K562 (cell line): ENCODE results near the gene DGCR8. TPM values are rescaled to one million over a fixed set of nuclear protein-coding genes. Genes with fewer than 3 reads are reported as not detected.

Experiments
- ARHGAP35 ChIP-seq: fragments of 450-650 bp; IDR thresholded peaks from 2 replicates; pipeline ENCODE4 v1.6.1; 2018; ENCODE audit not compliant: partially characterized antibody
- CBX1 ChIP-seq: sonication (generic); IDR thresholded peaks from 2 replicates; pipeline ENCODE4 v1.6.1; 2016; ENCODE audit warnings: antibody characterized with exemption, low read depth, mild to moderate bottlenecking
- GTF2A2 ChIP-seq: IDR thresholded peaks from 2 replicates; pipeline ENCODE4 v1.6.1; 2016; ENCODE audit warnings: mild to moderate bottlenecking, missing genetic modification characterization, missing compliant biosample characterization
- IRF2 ChIP-seq: sonication (generic); formaldehyde crosslinking; IDR thresholded peaks from 2 replicates; pipeline ENCODE4 v1.8.1; 2022; ENCODE audit warnings: mild to moderate bottlenecking, missing genetic modification reagents
- MAFF ChIP-seq: IDR thresholded peaks from 2 replicates; pipeline ENCODE4 v1.6.1; 2012; ENCODE audit warnings: low read length, improper control_type of control experiment
- MECOM ChIP-seq: fragments of 250-450 bp; sonication (Bioruptor Pico); IDR thresholded peaks from 2 replicates; pipeline ENCODE4 v1.8.0; 2022; ENCODE audit warnings: inconsistent platforms
- NFIC ChIP-seq: fragments of 450-650 bp; IDR thresholded peaks from 2 replicates; pipeline ENCODE4 v1.6.1; 2017; ENCODE audit warnings: mild to moderate bottlenecking, inconsistent platforms
- PHTF2 ChIP-seq: fragments of 250-450 bp; sonication (Bioruptor Pico); IDR thresholded peaks from 2 replicates; pipeline ENCODE4 v1.5.0; 2021; ENCODE audit warnings: mild to moderate bottlenecking
- SRSF1 ChIP-seq: fragments of 200-400 bp; formaldehyde crosslinking; IDR thresholded peaks from 2 replicates; pipeline ENCODE4 v1.6.1; 2017; ENCODE audit warnings: mild to moderate bottlenecking, low read depth, low read length, moderate library complexity
- TAF9B ChIP-seq: fragments of 450-650 bp; IDR thresholded peaks from 2 replicates; pipeline ENCODE4 v1.6.1; 2018; ENCODE audit warnings: mild to moderate bottlenecking; ENCODE audit not compliant: partially characterized antibody
- TAL1 ChIP-seq: fragments of 450-650 bp; IDR thresholded peaks from 2 replicates; pipeline ENCODE4 v1.6.1; 2016; ENCODE audit warnings: mild to moderate bottlenecking
- TEAD2 ChIP-seq: fragments of 450-650 bp; IDR thresholded peaks from 2 replicates; pipeline ENCODE4 v1.6.1; 2016; ENCODE audit warnings: missing genetic modification characterization, control low read depth, missing compliant biosample characterization
- ZNF133 ChIP-seq: fragments of 250-450 bp; sonication (Bioruptor Pico); IDR thresholded peaks from 2 replicates; pipeline ENCODE4 v1.4.0; 2020; ENCODE audit warnings: mild to moderate bottlenecking
- ZNF239 ChIP-seq: fragments of 250-450 bp; sonication (Bioruptor Pico); IDR thresholded peaks from 2 replicates; pipeline ENCODE4 v1.4.0; 2020; ENCODE audit warnings: mild to moderate bottlenecking
- ZNF253 ChIP-seq: fragments of 250-450 bp; sonication (Bioruptor Pico); conservative IDR thresholded peaks from 2 replicates; pipeline ENCODE4 v1.6.1; 2021; ENCODE audit warnings: mild to moderate bottlenecking
- ZNF57 ChIP-seq: fragments of 450-650 bp; formaldehyde crosslinking; IDR thresholded peaks from 2 replicates; pipeline ENCODE4 v1.4.0; 2020; ENCODE audit warnings: mild to moderate bottlenecking, moderate library complexity
- polyA plus RNA-seq, 8 experiments: library from polyadenylated mRNA; depleted of rRNA in 4 of 8; stranded (reverse) in 5 of 8; unstranded in 3 of 8; fragments of >200 nt; fragmentation: Nextera tagmentation in 2 of 8; fragmentation: Illumina TruSeq in 1 of 8; extraction: Ambion mirVana in 2 of 8; extraction: Trizol in 1 of 8; gene quantifications; 2 replicates each; pipeline versions ENCODE4 v1.2.1 to v1.2.3, GENCODE V29; 2011 to 2014; ENCODE audit warnings: inconsistent platforms in 1 of 8, missing spikeins in 1 of 8
- total RNA-seq, 7 experiments: library from RNA; depleted of rRNA in 6 of 7; stranded (reverse); fragments of >200 nt in 6 of 7; fragmentation: Illumina TruSeq in 2 of 7; extraction: Trizol in 2 of 7; gene quantifications; 2 replicates each; pipeline versions ENCODE4 v1.2.1 to v1.2.3, GENCODE V29; 2011 to 2021; ENCODE audit warnings: low replicate concordance in 1 of 7
- TF ChIP-seq, protein P1 (sequence below): fragments of 450-650 bp; IDR thresholded peaks from 2 replicates; pipeline ENCODE4 v1.6.1; 2014; ENCODE audit warnings: low read depth, mild to moderate bottlenecking, moderate library complexity, borderline replicate concordance
- TF ChIP-seq, protein P2 (sequence below): sonication (generic); formaldehyde crosslinking; IDR thresholded peaks from 2 replicates; pipeline ENCODE4 v1.8.0; 2022; ENCODE audit warnings: mild to moderate bottlenecking, low read depth, missing genetic modification reagents
- TF ChIP-seq, protein P3 (sequence below): fragments of 250-450 bp; sonication (Bioruptor Pico); IDR thresholded peaks from 2 replicates; pipeline ENCODE4 v1.4.0; 2020; ENCODE audit warnings: mild to moderate bottlenecking, moderate library complexity, borderline replicate concordance
- TF ChIP-seq, protein P4 (sequence below): fragments of 250-450 bp; sonication (Bioruptor Pico); IDR thresholded peaks from 2 replicates; pipeline ENCODE4 v1.9.0; 2021; ENCODE audit warnings: mild to moderate bottlenecking, inconsistent platforms

The DGCR8 gene
- total and polyA plus RNA-seq, 9 of the 15 experiments (the other 6 are each of a cell fraction or from before 2014, with no cell fraction given), result 5.9 to 144 (median 80.1) TPM

DNA sequence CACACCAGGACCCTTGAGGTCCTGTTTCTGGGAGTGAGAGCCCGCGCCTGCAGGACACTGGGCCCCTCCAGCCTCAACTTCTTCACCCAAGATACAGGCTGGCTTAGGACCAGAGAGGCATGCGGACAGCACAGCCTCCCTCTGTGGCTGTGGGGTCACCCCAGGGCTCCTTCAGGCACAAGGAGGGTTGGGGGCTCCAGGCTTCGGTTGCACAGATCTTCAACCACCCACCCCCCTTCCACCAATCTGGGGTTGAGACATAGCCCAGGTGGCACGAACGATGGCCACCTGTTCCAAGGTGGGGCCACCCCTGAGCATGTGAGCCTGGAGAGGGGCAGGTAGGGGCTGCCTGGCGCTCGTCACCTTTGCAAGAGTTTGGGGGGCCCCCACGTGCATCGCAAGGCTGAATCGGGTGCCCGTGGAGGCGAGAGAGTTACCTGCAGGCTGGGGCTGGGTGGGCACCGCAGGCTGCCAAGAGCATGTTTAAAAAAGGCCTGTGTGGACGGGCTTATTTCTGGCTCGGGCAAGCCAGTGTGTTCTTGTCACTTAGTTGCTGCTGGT, 52.7 kb downstream of the DGCR8 start (continued):
- TF ChIP-seq ZNF253 (CRISPR knock-in tag) (no peak), NFIC (no peak), ZNF57 (no peak), TEAD2 (tag) (no peak), MECOM (CRISPR knock-in tag) (no peak), PHTF2 (CRISPR knock-in tag) (no peak), CBX1 (0 out of 2 replicates have a peak, but pooled peaks have one; percentile 13), TAF9B (no peak), ARHGAP35 (no peak), MAFF (no peak), ZNF239 (CRISPR knock-in tag) (no peak), GTF2A2 (no peak), ZNF133 (CRISPR knock-in tag) (no peak), IRF2 (no peak), SRSF1 (no peak), TAL1 (no peak)
- TF ChIP-seq, protein P1, sequence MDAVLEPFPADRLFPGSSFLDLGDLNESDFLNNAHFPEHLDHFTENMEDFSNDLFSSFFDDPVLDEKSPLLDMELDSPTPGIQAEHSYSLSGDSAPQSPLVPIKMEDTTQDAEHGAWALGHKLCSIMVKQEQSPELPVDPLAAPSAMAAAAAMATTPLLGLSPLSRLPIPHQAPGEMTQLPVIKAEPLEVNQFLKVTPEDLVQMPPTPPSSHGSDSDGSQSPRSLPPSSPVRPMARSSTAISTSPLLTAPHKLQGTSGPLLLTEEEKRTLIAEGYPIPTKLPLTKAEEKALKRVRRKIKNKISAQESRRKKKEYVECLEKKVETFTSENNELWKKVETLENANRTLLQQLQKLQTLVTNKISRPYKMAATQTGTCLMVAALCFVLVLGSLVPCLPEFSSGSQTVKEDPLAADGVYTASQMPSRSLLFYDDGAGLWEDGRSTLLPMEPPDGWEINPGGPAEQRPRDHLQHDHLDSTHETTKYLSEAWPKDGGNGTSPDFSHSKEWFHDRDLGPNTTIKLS, result no peak
- TF ChIP-seq, protein P2, sequence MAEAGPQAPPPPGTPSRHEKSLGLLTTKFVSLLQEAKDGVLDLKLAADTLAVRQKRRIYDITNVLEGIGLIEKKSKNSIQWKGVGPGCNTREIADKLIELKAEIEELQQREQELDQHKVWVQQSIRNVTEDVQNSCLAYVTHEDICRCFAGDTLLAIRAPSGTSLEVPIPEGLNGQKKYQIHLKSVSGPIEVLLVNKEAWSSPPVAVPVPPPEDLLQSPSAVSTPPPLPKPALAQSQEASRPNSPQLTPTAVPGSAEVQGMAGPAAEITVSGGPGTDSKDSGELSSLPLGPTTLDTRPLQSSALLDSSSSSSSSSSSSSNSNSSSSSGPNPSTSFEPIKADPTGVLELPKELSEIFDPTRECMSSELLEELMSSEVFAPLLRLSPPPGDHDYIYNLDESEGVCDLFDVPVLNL, result no peak
- TF ChIP-seq, protein P3, sequence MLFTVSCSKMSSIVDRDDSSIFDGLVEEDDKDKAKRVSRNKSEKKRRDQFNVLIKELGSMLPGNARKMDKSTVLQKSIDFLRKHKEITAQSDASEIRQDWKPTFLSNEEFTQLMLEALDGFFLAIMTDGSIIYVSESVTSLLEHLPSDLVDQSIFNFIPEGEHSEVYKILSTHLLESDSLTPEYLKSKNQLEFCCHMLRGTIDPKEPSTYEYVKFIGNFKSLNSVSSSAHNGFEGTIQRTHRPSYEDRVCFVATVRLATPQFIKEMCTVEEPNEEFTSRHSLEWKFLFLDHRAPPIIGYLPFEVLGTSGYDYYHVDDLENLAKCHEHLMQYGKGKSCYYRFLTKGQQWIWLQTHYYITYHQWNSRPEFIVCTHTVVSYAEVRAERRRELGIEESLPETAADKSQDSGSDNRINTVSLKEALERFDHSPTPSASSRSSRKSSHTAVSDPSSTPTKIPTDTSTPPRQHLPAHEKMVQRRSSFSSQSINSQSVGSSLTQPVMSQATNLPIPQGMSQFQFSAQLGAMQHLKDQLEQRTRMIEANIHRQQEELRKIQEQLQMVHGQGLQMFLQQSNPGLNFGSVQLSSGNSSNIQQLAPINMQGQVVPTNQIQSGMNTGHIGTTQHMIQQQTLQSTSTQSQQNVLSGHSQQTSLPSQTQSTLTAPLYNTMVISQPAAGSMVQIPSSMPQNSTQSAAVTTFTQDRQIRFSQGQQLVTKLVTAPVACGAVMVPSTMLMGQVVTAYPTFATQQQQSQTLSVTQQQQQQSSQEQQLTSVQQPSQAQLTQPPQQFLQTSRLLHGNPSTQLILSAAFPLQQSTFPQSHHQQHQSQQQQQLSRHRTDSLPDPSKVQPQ (CRISPR knock-in tag), result no peak
- TF ChIP-seq, protein P4, sequence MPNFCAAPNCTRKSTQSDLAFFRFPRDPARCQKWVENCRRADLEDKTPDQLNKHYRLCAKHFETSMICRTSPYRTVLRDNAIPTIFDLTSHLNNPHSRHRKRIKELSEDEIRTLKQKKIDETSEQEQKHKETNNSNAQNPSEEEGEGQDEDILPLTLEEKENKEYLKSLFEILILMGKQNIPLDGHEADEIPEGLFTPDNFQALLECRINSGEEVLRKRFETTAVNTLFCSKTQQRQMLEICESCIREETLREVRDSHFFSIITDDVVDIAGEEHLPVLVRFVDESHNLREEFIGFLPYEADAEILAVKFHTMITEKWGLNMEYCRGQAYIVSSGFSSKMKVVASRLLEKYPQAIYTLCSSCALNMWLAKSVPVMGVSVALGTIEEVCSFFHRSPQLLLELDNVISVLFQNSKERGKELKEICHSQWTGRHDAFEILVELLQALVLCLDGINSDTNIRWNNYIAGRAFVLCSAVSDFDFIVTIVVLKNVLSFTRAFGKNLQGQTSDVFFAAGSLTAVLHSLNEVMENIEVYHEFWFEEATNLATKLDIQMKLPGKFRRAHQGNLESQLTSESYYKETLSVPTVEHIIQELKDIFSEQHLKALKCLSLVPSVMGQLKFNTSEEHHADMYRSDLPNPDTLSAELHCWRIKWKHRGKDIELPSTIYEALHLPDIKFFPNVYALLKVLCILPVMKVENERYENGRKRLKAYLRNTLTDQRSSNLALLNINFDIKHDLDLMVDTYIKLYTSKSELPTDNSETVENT (CRISPR knock-in tag), result 0 out of 2 replicates have a peak, but pooled peaks have one; percentile 57
